Esophagus squamous epithelium (tissue), 5 donors: Measurements from ENCODE around the gene RASAL2. TPM values are rescaled to one million over a fixed set of nuclear protein-coding genes. Genes with fewer than 3 reads are reported as not detected.
"Not testable (repeated sequence)": the region's sequence is repeated elsewhere in the genome, so short reads cannot be mapped to it uniquely, and the experiment has no call there.

ENCODE experiments used
- DNase-seq: peaks from one replicate; lab custom pipeline; 2025; lab: John Stamatoyannopoulos, UW
- H3K27ac ChIP-seq, 4 donors: fragments of 200-600 bp; sonication (generic); one replicate each; pipeline ENCODE4 v1.5.1; 2016 to 2019; ENCODE audit warnings: mild to moderate bottlenecking in 1 of 4
- H3K27me3 ChIP-seq, 4 donors: fragments of 200-600 bp; sonication (generic); 1 replicate in 3 of 4; 2 replicates in 1 of 4; pipeline versions ENCODE4 v1.5.1 to v1.6.0; 2017 to 2021; ENCODE audit warnings: antibody characterized with exemption in 1 of 4
- H3K36me3 ChIP-seq, 3 donors: fragments of 200-600 bp; sonication (generic); one replicate each; pipeline ENCODE4 v1.5.1; 2016 to 2019
- H3K4me1 ChIP-seq, 3 donors: fragments of 200-600 bp; sonication (generic); one replicate each; pipeline ENCODE4 v1.5.1; 2017 to 2019
- H3K4me3 ChIP-seq, 4 donors: fragments of 200-600 bp; sonication (generic); 1 replicate in 3 of 4; 2 replicates in 1 of 4; pipeline ENCODE4 v1.5.1; 2016 to 2019; ENCODE audit warnings: mild to moderate bottlenecking in 2 of 4, moderate library complexity in 1 of 4
- H3K9me3 ChIP-seq, 3 donors: fragments of 200-600 bp; sonication (generic); one replicate each; pipeline ENCODE4 v1.5.1; 2016 to 2019
- POLR2A ChIP-seq, 4 donors: fragments of 450-650 bp; IDR thresholded peaks; one replicate each; pipeline ENCODE4 v1.6.1; 2017; ENCODE audit warnings: antibody characterized with exemption in 4 of 4, mild to moderate bottlenecking in 4 of 4, moderate library complexity in 3 of 4
- WGBS, 2 donors: methylation state at CpG; one replicate each; pipeline ENCODE4 v1.1.5; 2018; 5-methylcytosine and 5-hydroxymethylcytosine counted together
- intact Hi-C: fragments of 100-400 bp; cut with DNase I; formaldehyde crosslinking; loops from one replicate; pipeline ENCODE4 v1.15.0; 2022
- total RNA-seq, 4 donors: library from RNA; depleted of rRNA; stranded (reverse); fragments of >200 nt; gene quantifications; one replicate each; pipeline ENCODE4 v1.1.0, GENCODE V29; 2016
- TF ChIP-seq, protein P1 (sequence below), 6 experiments: fragments of 450-650 bp in 4 of 6; fragments of 200-600 bp in 2 of 6; sonication (generic) in 2 of 6; IDR thresholded peaks; one replicate each; pipeline ENCODE4 v1.5.1; 2016 to 2019; ENCODE audit warnings: antibody characterized with exemption in 6 of 6, mild to moderate bottlenecking in 4 of 6, moderate library complexity in 4 of 6
- donor health status: DM: yes; HTN: yes; CAD: no.

The RASAL2 gene
- total RNA-seq, 4 donors from 2014 or later, result 20.4 to 29.8 (median 25.5) TPM

DNA sequence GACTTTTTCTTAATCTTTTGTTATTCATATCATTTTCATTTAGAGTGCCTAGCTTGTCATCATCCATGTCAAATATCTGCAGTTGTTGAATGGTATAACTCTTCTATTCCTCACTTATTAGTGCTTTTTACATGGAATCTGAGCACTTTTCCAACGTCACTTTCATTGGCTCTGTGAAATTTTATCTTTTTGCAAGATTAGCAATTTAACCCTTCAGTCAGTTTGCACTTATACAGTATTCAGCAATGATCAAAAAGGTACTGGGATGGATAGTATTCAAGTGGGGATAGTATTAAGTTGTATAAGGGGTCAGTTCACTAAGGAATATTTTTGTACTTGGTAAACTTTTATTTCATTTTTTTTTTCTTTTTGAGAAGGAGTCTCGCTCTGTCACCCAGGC, 150.0 kb downstream of the RASAL2 start:
- Histone ChIP-seq H3K27ac (no peak overlapping the region), H3K36me3 (no peaks in the 10 kb centered on the region), H3K4me3 (no peak overlapping the region), H3K4me1 (peaks cover 0 to 26% (median 6%) of the 10 kb centered on the region in 3 donors), H3K27me3 (no peaks in the 10 kb centered on the region), H3K9me3 (peaks cover 0 to 16% (median 6%) of the 10 kb centered on the region in 3 donors)
- intact Hi-C loops, result no loop called here
- no peak for DNase-seq
- WGBS, 2 donors, result 84 to 85% methylated on average over 2 of the region's 2 CpGs
- TF ChIP-seq, protein P1, sequence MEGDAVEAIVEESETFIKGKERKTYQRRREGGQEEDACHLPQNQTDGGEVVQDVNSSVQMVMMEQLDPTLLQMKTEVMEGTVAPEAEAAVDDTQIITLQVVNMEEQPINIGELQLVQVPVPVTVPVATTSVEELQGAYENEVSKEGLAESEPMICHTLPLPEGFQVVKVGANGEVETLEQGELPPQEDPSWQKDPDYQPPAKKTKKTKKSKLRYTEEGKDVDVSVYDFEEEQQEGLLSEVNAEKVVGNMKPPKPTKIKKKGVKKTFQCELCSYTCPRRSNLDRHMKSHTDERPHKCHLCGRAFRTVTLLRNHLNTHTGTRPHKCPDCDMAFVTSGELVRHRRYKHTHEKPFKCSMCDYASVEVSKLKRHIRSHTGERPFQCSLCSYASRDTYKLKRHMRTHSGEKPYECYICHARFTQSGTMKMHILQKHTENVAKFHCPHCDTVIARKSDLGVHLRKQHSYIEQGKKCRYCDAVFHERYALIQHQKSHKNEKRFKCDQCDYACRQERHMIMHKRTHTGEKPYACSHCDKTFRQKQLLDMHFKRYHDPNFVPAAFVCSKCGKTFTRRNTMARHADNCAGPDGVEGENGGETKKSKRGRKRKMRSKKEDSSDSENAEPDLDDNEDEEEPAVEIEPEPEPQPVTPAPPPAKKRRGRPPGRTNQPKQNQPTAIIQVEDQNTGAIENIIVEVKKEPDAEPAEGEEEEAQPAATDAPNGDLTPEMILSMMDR (IDR thresholded peaks at IDR 0.05), result no peak
- no peak for TF ChIP-seq POLR2A (IDR thresholded peaks at IDR 0.05)

DNA sequence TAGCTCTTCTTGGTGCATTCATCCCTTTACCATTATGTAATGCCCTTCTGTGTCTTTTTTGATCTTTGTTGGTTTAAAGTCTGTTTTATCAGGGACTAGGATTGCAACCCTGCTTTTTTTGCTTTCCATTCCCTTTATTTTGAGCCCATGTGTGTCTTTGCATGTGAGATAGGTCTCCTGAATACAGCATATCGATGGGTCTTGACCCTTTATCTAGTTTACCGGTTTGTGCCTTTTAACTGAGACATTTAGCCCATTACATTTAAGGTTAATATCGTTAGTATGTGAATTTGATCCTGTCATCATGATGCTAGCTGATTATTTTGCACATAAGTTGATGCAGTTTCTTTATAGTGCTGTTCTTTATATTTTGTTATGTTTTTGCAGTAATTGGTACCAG, 154.4 kb downstream of the RASAL2 start:
- H3K36me3 ChIP-seq, H3K4me3 ChIP-seq, H3K27ac ChIP-seq, DNase-seq, H3K27me3 ChIP-seq, H3K4me1 ChIP-seq, intact Hi-C loops: not testable (repeated sequence)
- 87 to 93% methylated on average over 3 of the region's 3 CpGs for WGBS, 2 donors
- peaks cover 0 to 18% (median 6%) of the 10 kb centered on the region in 3 donors for H3K9me3 ChIP-seq

DNA sequence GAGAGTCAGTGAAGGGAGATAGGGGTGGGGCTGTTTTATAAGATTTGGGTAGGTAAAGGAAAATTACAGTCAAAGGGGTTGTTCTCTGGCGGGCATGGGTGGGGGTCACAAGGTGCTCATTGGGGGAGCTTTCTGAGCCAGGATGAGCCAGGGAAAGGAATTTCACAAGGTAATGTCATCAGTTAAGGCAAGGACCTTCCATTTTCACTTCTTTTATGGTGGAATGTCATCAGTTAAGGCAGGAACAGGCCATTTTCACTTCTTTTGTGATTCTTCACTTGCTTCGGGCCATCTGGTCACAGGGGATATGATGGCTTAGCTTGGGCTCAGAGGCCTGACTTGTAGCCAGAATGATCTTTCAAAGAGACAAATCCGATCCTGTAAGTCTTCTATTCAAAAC, 159.7 kb downstream of the RASAL2 start:
- H3K36me3 ChIP-seq, H3K9me3 ChIP-seq, DNase-seq, H3K27ac ChIP-seq, H3K4me1 ChIP-seq, H3K27me3 ChIP-seq, H3K4me3 ChIP-seq, intact Hi-C loops: not testable (repeated sequence)
- 83 to 94% methylated on average over 3 of the region's 3 CpGs for WGBS, 2 donors

DNA sequence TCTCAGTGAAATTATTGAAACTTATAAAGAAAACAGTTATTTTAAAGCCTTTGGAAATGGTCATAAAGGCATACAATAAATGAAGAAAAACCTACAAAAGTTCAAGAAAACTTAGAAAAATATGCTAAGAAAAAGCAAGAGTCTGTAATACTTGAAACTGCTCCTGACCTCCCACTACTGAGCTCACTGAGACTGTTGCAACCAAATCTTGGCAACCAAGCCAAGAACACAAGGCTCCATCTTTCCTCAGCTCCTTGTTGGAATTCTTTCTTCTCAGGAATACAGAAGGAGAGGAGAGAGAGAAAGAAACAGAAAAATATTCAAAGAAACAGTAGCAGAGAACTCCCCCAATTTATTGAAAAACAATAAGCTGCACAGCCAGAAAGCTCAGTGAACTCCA, 160.5 kb downstream of the RASAL2 start:
- Histone ChIP-seq H3K4me1 (no peaks in the 10 kb centered on the region), H3K27me3 (no peaks in the 10 kb centered on the region), H3K9me3 (peaks cover 0 to 3% (median 0%) of the 10 kb centered on the region in 3 donors), H3K27ac (no peak overlapping the region), H3K4me3 (no peak overlapping the region), H3K36me3 (no peaks in the 10 kb centered on the region)
- TF ChIP-seq POLR2A (IDR thresholded peaks at IDR 0.05), result no peak
- TF ChIP-seq, protein P1 (IDR thresholded peaks at IDR 0.05), result no peak
- DNase-seq, result no peak
- intact Hi-C loops, result no loop called here

DNA sequence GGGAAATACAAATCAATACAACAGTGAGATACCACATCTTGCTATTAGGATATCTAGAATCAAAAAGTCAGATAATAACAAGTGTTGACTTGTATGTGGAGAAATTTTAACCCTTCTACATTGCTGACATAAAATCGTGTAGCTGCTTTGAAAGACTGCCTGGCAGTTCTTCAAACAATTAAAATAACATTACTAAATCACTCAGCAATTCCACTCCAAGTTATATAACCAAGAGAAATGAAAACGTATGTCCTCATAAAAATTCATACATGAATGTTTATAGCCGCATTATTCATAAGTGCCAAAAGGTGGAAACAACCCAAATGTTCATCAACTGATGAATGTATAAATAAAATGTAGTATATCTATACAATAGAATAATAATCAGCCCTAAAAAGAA, 164.6 kb downstream of the RASAL2 start:
- Histone ChIP-seq H3K4me1 (peaks cover 0 to 20% (median 17%) of the 10 kb centered on the region in 3 donors), H3K4me3 (no peak overlapping the region), H3K27me3 (no peaks in the 10 kb centered on the region), H3K36me3 (no peaks in the 10 kb centered on the region), H3K27ac (no peak overlapping the region), H3K9me3 (peaks cover 0 to 3% (median 0%) of the 10 kb centered on the region in 3 donors)
- 30 to 46% methylated on average over 3 of the region's 3 CpGs for WGBS, 2 donors
- TF ChIP-seq, protein P1 (IDR thresholded peaks at IDR 0.05), result no peak
- TF ChIP-seq POLR2A (IDR thresholded peaks at IDR 0.05), result no peak
- no peak for DNase-seq
- intact Hi-C loops, result no loop called here

DNA sequence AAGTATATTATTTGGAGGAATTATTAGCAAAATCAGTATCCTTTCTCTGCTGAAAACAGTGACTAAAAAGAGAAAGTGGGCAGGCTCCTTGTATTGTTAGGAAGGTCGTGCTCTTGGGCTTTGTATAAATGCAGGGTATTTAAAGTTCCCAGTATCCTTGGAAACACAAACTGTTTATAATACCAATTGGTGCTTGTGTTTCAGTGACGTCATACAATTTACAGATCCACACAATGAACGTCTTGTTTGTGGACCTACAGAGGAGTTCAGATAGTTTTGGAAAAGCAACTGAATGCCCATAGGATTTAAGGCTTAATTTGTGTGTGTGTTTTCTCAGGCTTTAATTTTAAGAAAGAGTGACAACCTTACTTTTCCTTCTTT, 168.2 kb downstream of the RASAL2 start:
- TF ChIP-seq, protein P1 (IDR thresholded peaks at IDR 0.05), result no peak
- no peak for TF ChIP-seq POLR2A (IDR thresholded peaks at IDR 0.05)
- Histone ChIP-seq H3K27me3 (no peaks in the 10 kb centered on the region), H3K27ac (no peak overlapping the region), H3K36me3 (no peaks in the 10 kb centered on the region), H3K4me1 (peaks cover 0 to 20% (median 17%) of the 10 kb centered on the region in 3 donors), H3K9me3 (no peaks in the 10 kb centered on the region), H3K4me3 (no peak overlapping the region)
- DNase-seq, result no peak
- WGBS, 2 donors, result 20 to 25% methylated on average over 3 of the region's 3 CpGs
- intact Hi-C loops, result no loop called here
